GM18858 (cell line): Measurements from ENCODE around the gene RNF151.
A peak's percentile ranks its signal among the peaks of the same experiment; 100 is the strongest.
"Not testable (repeated sequence)": the region's sequence is repeated elsewhere in the genome, so short reads cannot be mapped to it uniquely, and the experiment has no call there.

ENCODE experiments used
- ATAC-seq: cut with Tn5 transposase; IDR thresholded peaks from one replicate; pipeline ENCODE4 v1.9.1; 2021; ENCODE audit not compliant: unreplicated experiment

The RNF151 gene

GRCh38 chr16:2005646-2006045, 39.0 kb downstream of the RNF151 start:
- no peak for ATAC-seq

- ATAC-seq, result no peak
Observed at GRCh38 chr16:2006317-2006716, 39.7 kb downstream of the RNF151 start.

GRCh38 chr16:2007081-2007836, 40.6 kb downstream of the RNF151 start:
- ATAC-seq, result no peak

GRCh38 chr16:2008009-2008526, 41.4 kb downstream of the RNF151 start:
- no peak for ATAC-seq

GRCh38 chr16:2008631-2009163, 42.0 kb downstream of the RNF151 start:
- ATAC-seq, result no peak

GRCh38 chr16:2009164-2009711, 42.6 kb downstream of the RNF151 start:
- ATAC-seq, result peak; percentile 28

- peak; percentile 44 for ATAC-seq
Observed at GRCh38 chr16:2009791-2010510, 43.3 kb downstream of the RNF151 start, which contains the start of gene ZNF598. Gene ZNF598 (minus strand): TSS chr16:2009821.

GRCh38 chr16:2011726-2012125, 45.1 kb downstream of the RNF151 start:
- ATAC-seq, result not testable (repeated sequence)

- no peak for ATAC-seq
Observed at GRCh38 chr16:2013527-2013926, 46.9 kb downstream of the RNF151 start.

GRCh38 chr16:2015117-2015946, 48.7 kb downstream of the RNF151 start:
- no peak for ATAC-seq

GRCh38 chr16:2015947-2016208, 49.2 kb downstream of the RNF151 start:
- ATAC-seq, result no peak

GRCh38 chr16:2016407-2016922, 49.8 kb downstream of the RNF151 start:
- ATAC-seq, result no peak
